Effector memory CD8-positive, alpha-beta T cell (primary cell): ENCODE results near the gene ZBTB32.

Experiments used
- ATAC-seq: fragments of 150-1000 bp; cut with Tn5 transposase; replicated peaks from 2 replicates; pipeline ENCODE4 v1.10.0; 2021; ENCODE audit warnings: mild to moderate bottlenecking, moderate library complexity
- DNase-seq, 3 experiments: peaks; one replicate each; pipeline ENCODE4 v3.0.0; 2021
- H3K27ac Mint-ChIP-seq, 2 donors: one replicate each; pipeline ENCODE4 v1.8.0; 2022; ENCODE audit warnings: mild to moderate bottlenecking in 2 of 2, mixed read lengths in 2 of 2, moderate library complexity in 2 of 2
- H3K27me3 Mint-ChIP-seq, 2 donors: one replicate each; pipeline ENCODE4 v1.8.0; 2022; ENCODE audit warnings: mixed read lengths in 2 of 2
- H3K36me3 Mint-ChIP-seq: one replicate; pipeline ENCODE4 v1.8.0; 2022; ENCODE audit warnings: mild to moderate bottlenecking, moderate library complexity, mixed read lengths; ENCODE audit not compliant: insufficient read depth
- H3K4me1 Mint-ChIP-seq, 2 donors: one replicate each; pipeline ENCODE4 v1.8.0; 2022; ENCODE audit warnings: low read depth in 2 of 2, mixed read lengths in 2 of 2
- H3K4me3 Mint-ChIP-seq, 2 donors: one replicate each; pipeline ENCODE4 v1.8.0; 2022; ENCODE audit warnings: mild to moderate bottlenecking in 2 of 2, mixed read lengths in 2 of 2, moderate library complexity in 2 of 2
- H3K9me3 Mint-ChIP-seq, 2 donors: one replicate each; pipeline ENCODE4 v1.8.0; 2022; ENCODE audit warnings: mixed read lengths in 2 of 2

ZBTB32 gene

GRCh38 chr19:35729763-35730162 is 25.4 kb downstream of the ZBTB32 start:
- DNase-seq = no peak
- no peak overlapping the region for H3K4me3 Mint-ChIP-seq
- no peak overlapping the region for H3K27ac Mint-ChIP-seq
- peaks cover 13 to 16% of the 10 kb centered on the region in 2 donors for H3K4me1 Mint-ChIP-seq
- H3K36me3 Mint-ChIP-seq = peaks cover 78% of the 10 kb centered on the region
- H3K27me3 Mint-ChIP-seq = no peaks in the 10 kb centered on the region
- H3K9me3 Mint-ChIP-seq = no peaks in the 10 kb centered on the region
- no peak for ATAC-seq

- Mint-ChIP-seq H3K36me3 (peaks cover 78% of the 10 kb centered on the region), H3K4me1 (peaks cover 13 to 16% of the 10 kb centered on the region in 2 donors), H3K4me3 (no peak overlapping the region), H3K9me3 (no peaks in the 10 kb centered on the region), H3K27me3 (no peaks in the 10 kb centered on the region), H3K27ac (peak overlapping the region in 1 of 2 donors; percentile 23)
- DNase-seq (no peak), ATAC-seq (no peak)
Observed at GRCh38 chr19:35730326-35730725, 26.0 kb downstream of the ZBTB32 start.

GRCh38 chr19:35731353-35731752 is 27.0 kb downstream of the ZBTB32 start:
- peak overlapping the region; percentile 23 to 26 for H3K27ac Mint-ChIP-seq
- no peak for DNase-seq
- no peaks in the 10 kb centered on the region for H3K27me3 Mint-ChIP-seq
- H3K9me3 Mint-ChIP-seq = no peaks in the 10 kb centered on the region
- no peak for ATAC-seq
- no peak overlapping the region for H3K4me3 Mint-ChIP-seq
- H3K4me1 Mint-ChIP-seq = peaks cover 15 to 16% of the 10 kb centered on the region in 2 donors
- peaks cover 77% of the 10 kb centered on the region for H3K36me3 Mint-ChIP-seq

GRCh38 chr19:35731779-35732405 is 27.5 kb downstream of the ZBTB32 start:
- H3K4me1 Mint-ChIP-seq = peaks cover 16% of the 10 kb centered on the region in 2 donors
- ATAC-seq (no peak), DNase-seq (no peak)
- no peaks in the 10 kb centered on the region for H3K9me3 Mint-ChIP-seq
- H3K36me3 Mint-ChIP-seq = peaks cover 74% of the 10 kb centered on the region
- no peaks in the 10 kb centered on the region for H3K27me3 Mint-ChIP-seq
- H3K27ac Mint-ChIP-seq = peak overlapping the region in 1 of 2 donors; percentile 23
- H3K4me3 Mint-ChIP-seq = no peak overlapping the region

GRCh38 chr19:35732540-35733179 is 28.3 kb downstream of the ZBTB32 start:
- ATAC-seq = no peak
- no peak for DNase-seq
- Mint-ChIP-seq H3K4me1 (peaks cover 16 to 18% of the 10 kb centered on the region in 2 donors), H3K36me3 (peaks cover 73% of the 10 kb centered on the region), H3K27me3 (no peaks in the 10 kb centered on the region), H3K9me3 (no peaks in the 10 kb centered on the region), H3K4me3 (no peak overlapping the region), H3K27ac (no peak overlapping the region)

- H3K27me3 Mint-ChIP-seq = no peaks in the 10 kb centered on the region
- peak overlapping the region; percentile 45 to 73 for H3K27ac Mint-ChIP-seq
- H3K4me1 Mint-ChIP-seq = peaks cover 16 to 18% of the 10 kb centered on the region in 2 donors
- DNase-seq (no peak), ATAC-seq (no peak)
- peaks cover 72% of the 10 kb centered on the region for H3K36me3 Mint-ChIP-seq
- H3K4me3 Mint-ChIP-seq = no peak overlapping the region
- H3K9me3 Mint-ChIP-seq = no peaks in the 10 kb centered on the region
Observed at GRCh38 chr19:35733180-35734125, 29.1 kb downstream of the ZBTB32 start.

GRCh38 chr19:35734273-35734672 is 29.9 kb downstream of the ZBTB32 start:
- H3K27ac Mint-ChIP-seq = peak overlapping the region in 1 of 2 donors; percentile 45
- peaks cover 74% of the 10 kb centered on the region for H3K36me3 Mint-ChIP-seq
- no peaks in the 10 kb centered on the region for H3K9me3 Mint-ChIP-seq
- H3K4me3 Mint-ChIP-seq = no peak overlapping the region
- peaks cover 16 to 18% of the 10 kb centered on the region in 2 donors for H3K4me1 Mint-ChIP-seq
- no peak for DNase-seq
- no peaks in the 10 kb centered on the region for H3K27me3 Mint-ChIP-seq
- ATAC-seq = no peak

- Mint-ChIP-seq H3K4me3 (no peak overlapping the region), H3K9me3 (no peaks in the 10 kb centered on the region), H3K27ac (peak overlapping the region in 1 of 2 donors; percentile 16), H3K36me3 (peaks cover 71% of the 10 kb centered on the region), H3K4me1 (peaks cover 15 to 23% of the 10 kb centered on the region in 2 donors), H3K27me3 (no peaks in the 10 kb centered on the region)
- DNase-seq (no peak), ATAC-seq (no peak)
Observed at GRCh38 chr19:35734889-35735288, 30.5 kb downstream of the ZBTB32 start.

- peak overlapping the region in 1 of 2 donors; percentile 69 for H3K27ac Mint-ChIP-seq
- ATAC-seq (no peak), DNase-seq (no peak)
- peaks cover 57% of the 10 kb centered on the region for H3K36me3 Mint-ChIP-seq
- H3K4me3 Mint-ChIP-seq = no peak overlapping the region
- no peaks in the 10 kb centered on the region for H3K27me3 Mint-ChIP-seq
- H3K9me3 Mint-ChIP-seq = no peaks in the 10 kb centered on the region
- H3K4me1 Mint-ChIP-seq = peaks cover 18 to 30% of the 10 kb centered on the region in 2 donors
Observed at GRCh38 chr19:35736913-35737886, 32.8 kb downstream of the ZBTB32 start.

- Mint-ChIP-seq H3K27me3 (no peaks in the 10 kb centered on the region), H3K27ac (peak overlapping the region in 1 of 2 donors; percentile 69), H3K4me3 (peak overlapping the region; percentile 25 to 44), H3K4me1 (peaks cover 25 to 38% of the 10 kb centered on the region in 2 donors), H3K36me3 (peaks cover 50% of the 10 kb centered on the region), H3K9me3 (no peaks in the 10 kb centered on the region)
- DNase-seq = no peak
- ATAC-seq = no peak
Observed at GRCh38 chr19:35738021-35738886, 33.9 kb downstream of the ZBTB32 start.

- H3K4me1 Mint-ChIP-seq = peaks cover 27 to 37% of the 10 kb centered on the region in 2 donors
- no peak overlapping the region for H3K27ac Mint-ChIP-seq
- ATAC-seq (no peak), DNase-seq (no peak)
- peaks cover 47% of the 10 kb centered on the region for H3K36me3 Mint-ChIP-seq
- H3K27me3 Mint-ChIP-seq = no peaks in the 10 kb centered on the region
- no peaks in the 10 kb centered on the region for H3K9me3 Mint-ChIP-seq
- H3K4me3 Mint-ChIP-seq = peak overlapping the region; percentile 25 to 44
Observed at GRCh38 chr19:35738887-35739229, 34.5 kb downstream of the ZBTB32 start.
